ENCODE results near the gene SELENOV.

- no peak for TF ChIP-seq POLR2A (IDR thresholded peaks at IDR 0.05)
- TF ChIP-seq CTCF (IDR thresholded peaks at IDR 0.05 in 4 of 5, conservative IDR thresholded peaks at IDR 0.05 in 1 of 5): no peak
Measured at GRCh38 chr19:39518458-39518857, 3.5 kb downstream of the SELENOV start.
